SK-N-DZ (cell line): ENCODE measurements around the gene DYRK3.

Experiments
- DNase-seq: peaks from one replicate; pipeline ENCODE4 v3.0.0-alpha.2; 2015; ENCODE audit warnings: low spot score

Gene DYRK3

DNA sequence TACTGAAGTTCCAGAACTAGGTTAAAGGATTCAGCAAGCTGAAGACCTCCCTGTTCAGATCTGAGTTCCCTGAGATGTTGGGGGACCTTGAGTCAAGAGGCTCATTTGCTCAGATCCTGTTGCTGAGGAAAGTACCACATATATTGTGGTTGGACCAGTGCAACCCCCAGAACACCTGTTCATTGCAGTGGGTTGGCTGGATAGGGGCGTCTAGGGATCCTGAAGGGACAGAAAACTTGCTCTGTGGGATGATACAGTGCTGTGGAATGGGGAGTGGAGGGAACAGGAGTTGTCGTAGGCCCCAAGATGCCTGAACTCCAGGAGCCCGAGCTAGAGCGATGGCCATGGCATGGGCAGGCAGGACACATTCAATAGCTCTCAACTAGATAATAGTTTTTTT lies 24.8 kb downstream of the DYRK3 start:
- DNase-seq: no peak

GRCh38 chr1:206661161-206661820 lies 26.0 kb downstream of the DYRK3 start:
- no peak for DNase-seq

- no peak for DNase-seq
These were observed 27.2 kb downstream of the DYRK3 start for GRCh38 chr1:206662396-206663092.

DNA sequence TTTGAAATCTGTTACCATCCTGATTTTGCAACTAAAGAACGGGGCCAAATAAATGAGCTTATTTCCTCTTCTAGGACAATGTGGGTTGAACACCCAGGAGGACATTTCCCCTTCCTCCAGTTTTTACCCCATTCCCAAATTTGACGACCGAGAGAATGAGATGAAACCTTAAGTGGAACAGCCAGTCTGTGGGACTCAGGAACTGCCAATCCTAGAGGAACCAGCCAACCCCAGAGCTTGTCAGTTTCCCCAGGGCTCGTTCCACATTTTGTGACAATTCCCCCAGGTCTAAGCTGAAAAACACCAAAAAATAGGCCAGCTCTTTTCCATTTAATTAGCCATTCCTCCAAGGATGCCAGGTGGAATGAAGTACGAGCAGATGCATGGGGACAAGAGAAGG lies 28.0 kb downstream of the DYRK3 start:
- no peak for DNase-seq

- DNase-seq: peak; percentile 76
These were observed 28.7 kb downstream of the DYRK3 start for GRCh38 chr1:206663832-206664652.

DNA sequence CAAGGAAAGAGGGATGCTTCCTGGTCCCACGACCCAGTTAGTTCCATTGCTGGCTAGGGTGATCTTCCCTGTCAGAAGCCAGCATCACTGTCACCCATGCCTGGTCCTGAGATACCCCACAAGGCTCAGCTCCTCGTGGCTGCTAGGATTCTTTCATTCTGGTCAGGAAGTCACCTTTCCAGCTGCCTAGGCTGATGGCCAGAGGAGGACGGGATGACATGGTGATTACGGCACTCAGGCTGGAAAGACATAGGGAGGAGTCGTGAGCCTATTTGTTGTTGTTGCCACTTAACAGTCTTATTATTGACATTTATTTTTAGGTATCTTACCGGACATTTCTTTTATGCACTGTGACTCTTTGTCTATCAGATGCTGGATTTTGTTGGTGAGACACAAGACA lies 29.4 kb downstream of the DYRK3 start:
- DNase-seq: no peak

- no peak for DNase-seq
These were observed 30.8 kb downstream of the DYRK3 start for GRCh38 chr1:206666031-206666561.

- DNase-seq: no peak
These were observed 31.8 kb downstream of the DYRK3 start for GRCh38 chr1:206666954-206667665.

DNA sequence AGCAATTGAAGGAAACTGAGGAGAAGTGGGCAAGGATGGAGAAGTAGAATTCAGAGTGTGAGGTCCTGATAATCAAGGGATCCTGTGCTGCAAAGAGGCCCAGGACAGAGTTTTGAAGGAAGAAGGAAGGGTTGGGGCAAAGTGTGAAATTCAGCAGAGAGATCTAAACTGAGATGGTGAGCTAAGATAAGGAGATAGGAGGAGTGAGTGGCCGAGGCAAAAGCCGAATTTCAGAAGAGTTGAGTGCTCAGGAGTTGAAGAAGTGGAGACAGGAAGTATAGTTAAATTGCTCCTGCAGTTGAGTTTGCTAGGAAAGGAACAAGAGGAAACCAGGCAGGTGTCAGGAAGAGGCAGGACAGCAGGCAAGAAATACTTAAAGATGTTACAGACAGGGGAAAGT lies 33.0 kb downstream of the DYRK3 start:
- DNase-seq: no peak

GRCh38 chr1:206668874-206669410 lies 33.6 kb downstream of the DYRK3 start:
- no peak for DNase-seq

DNA sequence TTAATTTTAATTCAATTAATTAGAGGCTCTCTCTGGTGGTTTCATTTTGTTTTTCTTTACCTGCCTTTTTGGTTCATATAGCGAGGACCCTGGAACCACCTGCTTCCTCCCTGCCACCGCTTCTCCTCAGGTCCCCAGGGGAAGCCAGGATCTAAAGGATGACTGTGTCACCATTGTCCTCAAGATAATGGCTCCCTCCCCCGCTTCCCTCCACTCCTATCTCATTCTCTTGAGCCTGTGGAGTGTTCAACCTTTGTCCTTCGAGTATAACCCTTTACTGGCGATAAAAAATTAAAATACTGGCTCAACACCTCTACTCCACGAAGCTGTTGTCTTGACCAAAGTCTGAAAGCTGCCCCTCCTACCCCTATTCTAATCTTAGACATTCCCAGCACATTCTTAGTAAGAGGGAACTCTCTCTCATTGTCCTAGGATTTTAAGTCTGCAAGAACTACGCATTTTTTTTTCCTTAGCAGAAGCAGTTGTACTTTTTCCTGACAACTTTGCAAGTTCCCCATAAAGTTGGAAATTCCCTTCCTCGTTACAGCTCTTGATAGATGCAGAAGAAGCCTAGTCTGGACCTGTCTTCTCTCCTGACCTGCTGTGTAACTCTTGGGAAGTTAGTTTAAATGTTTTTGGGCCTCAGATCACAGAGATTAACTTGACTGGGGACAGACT lies 36.8 kb downstream of the DYRK3 start:
- DNase-seq: no peak

DNA sequence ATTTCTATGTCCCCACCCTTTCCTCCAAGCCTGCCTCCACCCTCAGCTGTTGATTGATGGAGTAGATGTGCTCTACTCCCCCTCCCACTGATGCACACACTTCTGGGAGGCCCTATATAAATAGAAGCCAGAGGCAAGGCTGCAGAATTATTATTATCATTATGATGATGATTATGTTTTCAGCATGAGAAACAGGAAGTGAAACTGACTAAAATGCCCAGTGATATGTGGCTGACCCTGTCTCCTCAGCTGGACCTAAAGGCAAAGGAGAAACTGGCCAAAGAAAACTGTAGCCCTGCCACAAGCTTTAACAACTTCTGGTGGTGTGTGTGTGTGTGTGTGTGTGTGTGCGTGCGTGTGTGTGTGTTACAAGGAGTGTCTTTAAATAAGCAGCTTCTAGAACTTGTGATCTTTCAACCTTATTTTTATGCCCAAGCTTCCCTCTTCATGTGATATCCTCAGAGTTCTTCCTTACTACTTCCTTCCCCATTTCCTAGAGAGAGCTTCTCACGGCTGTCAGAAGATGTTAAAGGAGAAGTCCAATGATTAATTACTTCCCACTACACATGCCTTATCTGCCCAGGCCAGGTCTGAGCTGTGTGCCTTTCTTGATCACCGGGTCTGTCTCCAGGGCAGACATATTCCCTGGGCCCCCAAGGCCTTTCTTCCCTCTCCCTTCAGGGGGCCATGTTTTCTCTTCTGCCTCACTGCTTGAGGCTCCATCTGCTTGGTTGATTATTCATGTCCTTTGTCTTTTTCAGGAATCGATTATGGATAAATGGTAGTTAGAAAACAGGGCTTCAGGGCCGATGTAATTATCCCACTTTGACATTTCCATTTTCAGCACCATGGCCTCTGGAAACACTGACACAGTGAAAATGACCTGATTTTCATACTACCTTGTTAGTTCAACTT lies 37.8 kb downstream of the DYRK3 start:
- no peak for DNase-seq

DNA sequence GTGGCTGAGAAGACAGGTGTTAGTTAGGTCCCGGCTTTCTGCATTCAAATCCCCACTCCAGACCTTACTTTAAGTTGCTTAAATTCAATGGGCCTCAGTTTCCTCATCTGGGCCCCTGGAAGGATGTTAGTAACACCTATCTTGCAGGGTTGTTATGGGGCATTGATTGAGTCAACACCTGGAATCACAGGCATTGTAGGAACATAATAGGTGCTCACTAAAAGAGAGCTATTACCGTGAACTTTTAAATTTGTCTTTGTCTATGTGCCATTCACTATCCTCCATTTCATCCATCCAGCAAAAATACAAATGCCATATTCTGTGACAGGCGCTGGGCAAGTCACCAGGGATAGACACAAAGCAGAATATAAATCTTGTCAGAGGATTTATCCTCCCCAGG lies 38.9 kb downstream of the DYRK3 start:
- no peak for DNase-seq

GRCh38 chr1:206674745-206675175 lies 39.4 kb downstream of the DYRK3 start:
- DNase-seq: no peak

- no peak for DNase-seq
These were observed 41.2 kb downstream of the DYRK3 start for GRCh38 chr1:206676499-206676898.

- no peak for DNase-seq
These were observed 43.2 kb downstream of the DYRK3 start for GRCh38 chr1:206678490-206678889.

GRCh38 chr1:206679738-206680211 lies 44.4 kb downstream of the DYRK3 start:
- no peak for DNase-seq

- no peak for DNase-seq
These were observed 44.9 kb downstream of the DYRK3 start for GRCh38 chr1:206680279-206680678.

DNA sequence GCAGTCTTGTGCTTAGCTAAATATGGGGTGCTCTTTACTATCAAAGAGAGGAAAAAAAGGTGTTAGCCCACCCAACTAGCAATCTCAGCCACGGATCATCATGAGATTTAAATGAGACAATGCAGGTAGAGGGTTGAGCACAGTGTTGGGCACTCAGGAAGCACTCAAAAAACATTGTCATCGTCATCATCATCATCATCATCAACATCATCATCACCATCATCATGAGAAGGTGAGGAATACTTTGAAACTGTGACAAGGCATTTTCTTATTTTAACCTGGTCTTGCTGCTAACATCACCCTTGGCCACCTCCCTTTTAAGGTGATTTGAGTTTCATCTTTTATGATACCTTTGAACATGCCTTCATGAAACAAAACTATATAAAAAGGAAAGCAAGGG lies 46.0 kb downstream of the DYRK3 start:
- DNase-seq: no peak

- DNase-seq: no peak
These were observed 46.8 kb downstream of the DYRK3 start for GRCh38 chr1:206682111-206682510.
